Measurements from ENCODE around the gene EML3. TPM values are rescaled to one million over a fixed set of nuclear protein-coding genes. Genes with fewer than 3 reads are reported as not detected.
"Not testable (repeated sequence)": the region's sequence is repeated elsewhere in the genome, so short reads cannot be mapped to it uniquely, and the experiment has no call there.

Gene EML3
- total RNA-seq, 2 donors from 2014 or later: 122 to 205 TPM

- H3K4me3 Mint-ChIP-seq: peak overlapping the region; percentile 42
- ATAC-seq (no peak), DNase-seq (ENCODE audit: low spot score) (no peak)
- peak overlapping the region; percentile 6 to 9 for H3K27ac Mint-ChIP-seq
- H3K36me3 Mint-ChIP-seq: peaks cover 45% of the 10 kb centered on the region
- no peaks in the 10 kb centered on the region for H3K9me3 Mint-ChIP-seq
- no peaks in the 10 kb centered on the region for H3K27me3 Mint-ChIP-seq
- H3K4me1 Mint-ChIP-seq (ENCODE audit: low read depth in 2 of 2): peaks cover 35 to 43% of the 10 kb centered on the region in 2 donors
Observed at GRCh38 chr11:62567018-62567633, 45.4 kb downstream of the EML3 start.

GRCh38 chr11:62566247-62566646 lies 46.3 kb downstream of the EML3 start:
- Mint-ChIP-seq H3K9me3 (no peaks in the 10 kb centered on the region), H3K27me3 (no peaks in the 10 kb centered on the region), H3K4me3 (no peak overlapping the region), H3K4me1 (ENCODE audit: low read depth in 2 of 2) (peaks cover 32 to 42% of the 10 kb centered on the region in 2 donors), H3K27ac (peak overlapping the region; percentile 9 to 25), H3K36me3 (peaks cover 43% of the 10 kb centered on the region)
- DNase-seq (ENCODE audit: low spot score) (no peak), ATAC-seq (no peak)

- Mint-ChIP-seq H3K9me3 (no peaks in the 10 kb centered on the region), H3K4me1 (ENCODE audit: low read depth in 2 of 2) (peaks cover 32 to 40% of the 10 kb centered on the region in 2 donors), H3K27me3 (no peaks in the 10 kb centered on the region), H3K4me3 (no peak overlapping the region), H3K27ac (peak overlapping the region in 1 of 2 donors; percentile 25), H3K36me3 (peaks cover 34% of the 10 kb centered on the region)
- no peak for DNase-seq (ENCODE audit: low spot score)
- no peak for ATAC-seq
Observed at GRCh38 chr11:62565100-62565802, 47.3 kb downstream of the EML3 start.

GRCh38 chr11:62561677-62562230 lies 50.8 kb downstream of the EML3 start:
- DNase-seq (ENCODE audit: low spot score); ATAC-seq; H3K4me3 Mint-ChIP-seq: not testable (repeated sequence)

GRCh38 chr11:62560566-62561103 lies 51.9 kb downstream of the EML3 start:
- peak overlapping the region; percentile 85 to 90 for H3K27ac Mint-ChIP-seq
- ATAC-seq: no peak
- no peaks in the 10 kb centered on the region for H3K9me3 Mint-ChIP-seq
- H3K36me3 Mint-ChIP-seq: peaks cover 26% of the 10 kb centered on the region
- DNase-seq (ENCODE audit: low spot score): no peak
- H3K4me1 Mint-ChIP-seq (ENCODE audit: low read depth in 2 of 2): peaks cover 50 to 54% of the 10 kb centered on the region in 2 donors
- H3K4me3 Mint-ChIP-seq: peak overlapping the region; percentile 5
- H3K27me3 Mint-ChIP-seq: no peaks in the 10 kb centered on the region

More at GRCh38 chr11:62561677-62562230, 50.8 kb downstream of the EML3 start:
- H3K9me3 Mint-ChIP-seq, H3K27me3 Mint-ChIP-seq: not testable (repeated sequence)
- Mint-ChIP-seq H3K36me3 (peaks cover 37% of the 10 kb centered on the region), H3K27ac (peak overlapping the region; percentile 18 to 45), H3K4me1 (ENCODE audit: low read depth in 2 of 2) (peaks cover 45 to 51% of the 10 kb centered on the region in 2 donors)

GRCh38 chr11:62559626-62560025 lies 52.9 kb downstream of the EML3 start:
- H3K4me1 Mint-ChIP-seq (ENCODE audit: low read depth in 2 of 2): peaks cover 56 to 59% of the 10 kb centered on the region in 2 donors
- peak overlapping the region; percentile 85 to 90 for H3K27ac Mint-ChIP-seq
- not testable (repeated sequence) for DNase-seq (ENCODE audit: low spot score); H3K27me3 Mint-ChIP-seq; H3K9me3 Mint-ChIP-seq; ATAC-seq
- peak overlapping the region; percentile 78 for H3K4me3 Mint-ChIP-seq
- H3K36me3 Mint-ChIP-seq: peaks cover 22% of the 10 kb centered on the region

GRCh38 chr11:62559204-62559603 lies 53.4 kb downstream of the EML3 start:
- H3K4me1 Mint-ChIP-seq (ENCODE audit: low read depth in 2 of 2): peaks cover 59 to 63% of the 10 kb centered on the region in 2 donors
- H3K4me3 Mint-ChIP-seq: peak overlapping the region; percentile 78
- DNase-seq (ENCODE audit: low spot score) (no peak), ATAC-seq (no peak)
- no peaks in the 10 kb centered on the region for H3K9me3 Mint-ChIP-seq
- peaks cover 22% of the 10 kb centered on the region for H3K36me3 Mint-ChIP-seq
- no peaks in the 10 kb centered on the region for H3K27me3 Mint-ChIP-seq
- peak overlapping the region; percentile 85 to 90 for H3K27ac Mint-ChIP-seq

- ATAC-seq (no peak), DNase-seq (ENCODE audit: low spot score) (no peak)
- H3K36me3 Mint-ChIP-seq: peaks cover 22% of the 10 kb centered on the region
- no peaks in the 10 kb centered on the region for H3K27me3 Mint-ChIP-seq
- peak overlapping the region; percentile 81 for H3K4me3 Mint-ChIP-seq
- H3K4me1 Mint-ChIP-seq (ENCODE audit: low read depth in 2 of 2): peaks cover 64 to 69% of the 10 kb centered on the region in 2 donors
- H3K9me3 Mint-ChIP-seq: no peaks in the 10 kb centered on the region
- H3K27ac Mint-ChIP-seq: peak overlapping the region; percentile 85 to 90
Observed at GRCh38 chr11:62558669-62559068, 53.9 kb downstream of the EML3 start.

- Mint-ChIP-seq H3K4me3 (peak overlapping the region; percentile 81), H3K27me3 (no peaks in the 10 kb centered on the region), H3K27ac (peak overlapping the region; percentile 85 to 90), H3K9me3 (no peaks in the 10 kb centered on the region), H3K4me1 (ENCODE audit: low read depth in 2 of 2) (peaks cover 78 to 82% of the 10 kb centered on the region in 2 donors), H3K36me3 (peaks cover 19% of the 10 kb centered on the region)
- no peak for DNase-seq (ENCODE audit: low spot score)
- ATAC-seq: peak; percentile 60
Observed at GRCh38 chr11:62556875-62557631, 55.5 kb downstream of the EML3 start.

GRCh38 chr11:62556108-62556874 lies 56.3 kb downstream of the EML3 start:
- Mint-ChIP-seq H3K27me3 (no peaks in the 10 kb centered on the region), H3K27ac (peak overlapping the region; percentile 85 to 90), H3K4me1 (ENCODE audit: low read depth in 2 of 2) (peaks cover 81 to 84% of the 10 kb centered on the region in 2 donors), H3K4me3 (peak overlapping the region; percentile 81), H3K9me3 (no peaks in the 10 kb centered on the region), H3K36me3 (peaks cover 12% of the 10 kb centered on the region)
- DNase-seq (ENCODE audit: low spot score) (peak; percentile 90), ATAC-seq (peak; percentile 83 to 85)

- H3K27ac Mint-ChIP-seq: peak overlapping the region; percentile 85 to 90
- H3K4me1 Mint-ChIP-seq (ENCODE audit: low read depth in 2 of 2): peaks cover 80 to 86% of the 10 kb centered on the region in 2 donors
- H3K36me3 Mint-ChIP-seq: peaks cover 12% of the 10 kb centered on the region
- no peaks in the 10 kb centered on the region for H3K27me3 Mint-ChIP-seq
- H3K4me3 Mint-ChIP-seq: peak overlapping the region; percentile 81
- peak; percentile 6 to 13 for ATAC-seq
- no peaks in the 10 kb centered on the region for H3K9me3 Mint-ChIP-seq
- no peak for DNase-seq (ENCODE audit: low spot score)
Observed at GRCh38 chr11:62555464-62556107, 57.0 kb downstream of the EML3 start.

- Mint-ChIP-seq H3K27ac (peak overlapping the region; percentile 85 to 90), H3K4me1 (ENCODE audit: low read depth in 2 of 2) (peaks cover 71 to 77% of the 10 kb centered on the region in 2 donors), H3K36me3 (peaks cover 6% of the 10 kb centered on the region), H3K4me3 (peak overlapping the region; percentile 81), H3K27me3 (no peaks in the 10 kb centered on the region), H3K9me3 (no peaks in the 10 kb centered on the region)
- ATAC-seq (no peak), DNase-seq (ENCODE audit: low spot score) (no peak)
Observed at GRCh38 chr11:62554387-62555167, 58.0 kb downstream of the EML3 start.

Measured in natural killer cell treated with Interleukin-12 subunit alpha and Interleukin-12 subunit beta and Interleukin-15 and Interleukin-18, amount 100 ng/mL, for 72 hours (primary cell).